OCI-M1 (cell line): ENCODE data around the gene GPSM3.

Experiments
- DNase-seq: peaks from one replicate; lab custom pipeline; 2025; lab: John Stamatoyannopoulos, UW

The GPSM3 gene

DNA sequence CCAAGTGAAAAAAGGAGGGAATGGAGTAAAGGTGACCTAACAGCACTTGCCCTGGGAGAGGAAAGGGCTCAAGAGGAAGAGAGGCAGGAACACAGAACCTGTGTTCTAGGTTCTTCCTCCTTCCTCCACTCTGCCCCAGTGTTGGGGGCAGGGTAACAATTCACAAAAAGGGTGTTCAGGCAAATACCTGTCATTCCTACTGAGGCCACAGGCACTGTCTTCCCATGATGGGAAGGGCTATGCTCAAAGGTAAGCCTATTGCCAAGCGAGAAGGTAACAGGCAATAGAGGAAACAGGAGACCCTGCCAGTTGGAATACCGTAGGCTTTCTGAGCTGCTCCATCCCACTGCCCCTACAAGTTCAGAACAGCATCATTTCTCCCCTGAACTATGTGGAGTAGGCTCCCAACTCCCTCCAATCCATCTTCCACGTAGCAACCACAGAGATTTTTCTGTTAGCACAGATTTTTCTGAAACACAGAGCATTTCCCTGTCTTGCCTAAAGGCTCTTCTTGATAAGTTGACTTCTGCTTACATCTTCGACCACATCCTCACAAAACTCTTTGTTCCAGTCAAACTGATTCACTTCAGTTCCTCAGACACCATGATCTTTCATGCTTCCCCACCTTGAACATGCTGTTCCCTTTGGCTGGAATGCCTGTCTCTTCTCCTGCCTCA, 19.3 kb downstream of the GPSM3 start:
- DNase-seq, result peak; percentile 35

- DNase-seq, result no peak
Observed at GRCh38 chr6:32171234-32171633, 21.2 kb downstream of the GPSM3 start.

DNA sequence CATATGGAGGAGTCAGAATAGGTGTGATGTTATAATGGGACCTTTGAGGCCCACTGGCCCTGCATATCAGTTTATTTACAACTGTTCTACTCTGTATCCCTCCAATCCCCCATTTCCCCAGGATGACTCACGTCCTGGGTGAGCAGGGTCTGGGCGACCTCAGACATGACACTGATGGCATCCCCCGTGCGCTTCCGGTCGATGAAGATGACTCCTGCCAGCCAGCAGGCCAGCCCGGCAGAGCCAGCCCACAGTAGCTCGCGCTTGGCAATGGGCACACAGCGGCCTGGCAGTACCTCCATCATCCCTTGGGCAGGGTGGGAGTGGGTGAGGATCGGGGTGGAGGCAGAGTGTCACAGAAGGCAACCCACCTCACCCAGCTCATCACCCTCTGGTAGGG, 22.1 kb downstream of the GPSM3 start:
- no peak for DNase-seq

- no peak for DNase-seq
Observed at GRCh38 chr6:32168807-32169591, 23.4 kb downstream of the GPSM3 start.

GRCh38 chr6:32168350-32168749, 24.1 kb downstream of the GPSM3 start:
- peak; percentile 79 for DNase-seq

DNA sequence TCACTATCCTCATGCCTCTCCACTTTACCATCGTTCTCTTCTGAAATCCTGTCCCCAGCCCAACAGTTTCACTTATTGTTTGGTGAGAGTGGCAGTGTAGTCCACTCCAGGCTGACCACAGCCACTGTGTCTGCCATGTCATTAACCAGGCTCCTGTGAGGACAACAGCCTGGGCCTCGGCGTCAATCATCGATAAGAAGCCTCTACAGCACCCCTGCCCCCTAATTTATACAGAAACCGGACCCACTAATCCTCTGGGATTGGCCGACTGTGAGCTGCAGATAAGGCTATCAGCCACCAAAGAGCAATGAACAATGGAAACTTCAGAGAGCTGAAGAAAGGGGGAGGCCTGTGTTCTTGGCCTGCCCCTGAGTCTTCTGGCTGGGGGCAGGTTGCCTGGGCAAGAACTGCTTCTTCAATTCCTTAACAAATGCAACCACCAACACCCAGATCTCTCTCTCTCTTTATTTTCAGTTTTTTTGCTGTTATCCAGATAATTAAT, 24.6 kb downstream of the GPSM3 start:
- peak; percentile 99 for DNase-seq

DNA sequence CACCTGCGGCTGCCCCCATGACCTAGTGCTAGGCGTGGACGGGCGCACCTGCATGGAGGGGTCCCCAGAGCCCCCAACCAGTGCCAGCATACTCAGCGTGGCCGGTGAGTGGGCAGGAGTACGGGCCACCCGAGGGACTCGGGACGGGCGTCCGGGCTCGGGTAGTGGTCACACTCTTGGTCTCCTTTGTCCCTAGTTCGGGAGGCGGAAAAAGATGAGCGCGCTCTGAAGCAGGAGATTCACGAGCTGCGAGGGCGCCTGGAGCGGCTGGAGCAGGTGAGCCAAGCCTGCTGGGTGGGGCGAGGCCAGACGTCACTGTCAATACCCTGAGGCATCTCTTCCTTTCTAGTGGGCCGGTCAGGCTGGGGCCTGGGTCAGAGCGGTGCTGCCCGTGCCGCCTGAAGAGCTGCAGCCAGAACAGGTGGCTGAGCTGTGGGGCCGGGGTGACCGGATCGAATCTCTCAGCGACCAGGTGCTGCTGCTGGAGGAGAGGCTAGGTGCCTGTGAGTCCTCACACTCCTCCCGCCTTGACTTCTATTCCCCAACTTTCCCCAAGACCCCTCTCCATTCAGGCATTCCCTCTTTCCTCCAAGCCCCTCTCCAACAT, 25.2 kb downstream of the GPSM3 start:
- no peak for DNase-seq

GRCh38 chr6:32166411-32167061, 25.9 kb downstream of the GPSM3 start:
- DNase-seq, result no peak

DNA sequence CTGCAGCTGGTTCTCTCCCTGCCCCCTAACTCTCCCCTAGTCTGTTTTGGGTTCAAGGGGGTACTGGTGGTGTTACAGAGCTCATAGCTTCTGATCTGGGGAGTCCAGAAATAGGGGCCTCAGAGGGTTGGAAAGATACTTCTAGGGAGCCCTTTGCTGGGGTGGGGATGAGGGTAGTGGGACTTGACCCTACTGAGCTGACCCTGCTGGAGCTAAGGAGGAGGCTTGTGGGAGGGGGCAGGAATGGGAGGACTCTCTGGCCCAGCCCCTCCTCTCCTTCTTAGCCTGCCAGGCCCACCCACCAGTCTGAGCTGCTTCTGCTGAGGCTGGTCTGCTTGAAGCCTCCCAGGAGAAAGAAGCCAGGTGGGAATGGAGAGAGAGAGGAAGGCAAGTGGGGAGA, 28.1 kb downstream of the GPSM3 start, which contains the start of gene EGFL8:
Gene EGFL8 (plus strand): TSS at position 301 of the 400 bp plus-strand sequence. CDS start 1,571 bp downstream, outside the sequence.
- no peak for DNase-seq

DNA sequence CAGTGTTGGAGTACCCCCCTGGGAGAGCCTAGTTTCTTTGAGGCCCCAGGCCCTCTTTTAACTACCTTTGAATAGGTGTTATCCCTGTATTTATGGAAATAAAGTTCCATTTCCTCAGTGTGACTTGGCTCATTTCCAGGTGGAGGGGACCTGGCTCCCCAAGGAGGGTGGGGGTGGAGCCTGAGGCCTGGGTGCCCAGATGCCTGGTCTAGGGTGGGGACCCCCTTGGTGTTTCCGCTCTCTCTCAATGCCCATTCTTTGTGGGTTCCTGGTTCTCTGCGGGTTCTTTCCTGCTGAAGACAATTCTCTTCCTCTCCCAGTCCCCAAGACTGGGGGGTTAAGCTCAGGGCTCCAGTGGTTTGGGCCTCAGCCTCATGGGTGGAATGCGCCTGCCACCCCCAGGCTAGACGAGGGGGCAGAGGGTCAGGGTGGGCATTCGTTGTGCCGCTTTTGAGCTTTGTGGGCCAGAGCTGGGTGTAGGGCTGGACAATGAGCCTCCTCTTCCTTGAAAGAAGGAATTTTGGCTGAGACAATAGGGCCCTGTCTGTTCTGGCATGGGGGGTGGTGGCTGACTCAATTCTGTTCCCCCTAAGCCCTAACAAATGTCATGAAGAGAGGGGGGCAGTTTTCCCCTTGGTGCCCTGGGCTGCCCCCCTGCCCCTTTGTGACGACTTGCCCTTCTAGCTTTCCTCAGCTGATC, 28.7 kb downstream of the GPSM3 start:
- DNase-seq, result no peak

- DNase-seq, result no peak
Observed at GRCh38 chr6:32158052-32158451, 34.4 kb downstream of the GPSM3 start.

DNA sequence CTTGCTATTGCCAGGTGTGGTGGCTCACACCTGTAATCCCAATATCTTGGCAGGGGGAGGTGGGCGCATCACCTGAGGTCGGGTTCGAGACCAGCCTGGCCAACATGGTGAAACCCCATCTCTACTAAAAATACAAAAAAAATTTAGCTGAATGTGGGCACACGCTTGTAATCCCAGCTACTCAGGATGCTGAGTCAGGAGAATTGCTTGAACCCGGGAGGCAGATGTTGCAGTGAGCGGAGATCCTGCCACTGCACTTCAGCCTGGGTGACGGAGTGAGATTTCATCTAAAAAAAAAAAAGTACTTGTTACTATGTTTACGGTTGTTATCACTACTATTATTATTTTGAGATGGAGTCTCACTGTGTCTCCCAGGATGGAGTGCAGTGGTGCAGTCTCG, 35.6 kb downstream of the GPSM3 start:
- no peak for DNase-seq

- DNase-seq, result peak; percentile 88
Observed at GRCh38 chr6:32154514-32155161, 37.8 kb downstream of the GPSM3 start.

DNA sequence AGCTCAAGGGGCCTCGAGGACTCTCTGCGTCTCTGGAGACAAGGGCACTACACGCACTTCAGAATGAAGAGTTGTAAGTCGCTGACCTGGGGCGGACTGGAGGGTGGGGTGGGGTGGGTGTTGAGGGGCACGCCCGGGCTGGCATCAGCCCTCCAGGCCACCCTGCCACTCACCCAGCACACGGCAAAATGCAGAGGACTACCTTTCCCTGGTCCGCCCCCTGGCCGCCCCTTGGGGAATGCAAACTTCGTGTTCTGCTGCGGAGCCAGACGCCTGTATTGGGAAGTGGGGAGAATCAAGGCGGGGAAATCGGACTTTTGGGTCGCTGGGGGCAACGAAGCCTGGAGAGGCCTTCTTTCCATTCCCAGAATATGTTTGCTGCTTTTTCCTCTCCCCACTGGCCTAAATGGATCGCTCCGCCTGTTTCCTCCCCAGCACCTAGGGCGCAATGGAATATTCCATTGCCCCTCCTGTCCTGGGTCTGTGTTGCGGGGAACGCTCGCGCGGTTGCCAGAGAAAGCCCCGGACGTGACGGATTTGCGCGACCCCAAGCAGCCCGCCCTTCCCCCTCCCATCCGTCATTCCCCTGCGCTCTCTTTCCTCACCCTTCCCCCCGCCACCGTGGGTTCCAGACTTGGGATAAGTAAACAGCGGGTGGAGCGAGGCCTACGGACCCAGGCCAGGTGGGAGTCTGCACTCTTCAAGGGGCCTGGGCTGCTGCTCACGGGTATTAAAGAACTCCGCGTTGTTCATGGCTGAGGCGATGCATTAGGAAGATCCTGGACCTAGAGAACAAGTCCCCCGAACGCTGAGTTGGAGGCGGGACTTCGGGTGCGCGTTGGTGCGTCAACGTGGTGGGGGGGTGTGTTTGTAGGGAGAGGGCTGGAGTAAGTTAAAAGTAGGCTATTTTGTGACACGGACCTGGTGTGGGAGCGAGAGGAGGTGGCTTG, 38.6 kb downstream of the GPSM3 start, which contains the start of gene PPT2:
Gene PPT2 (plus strand): TSS at position 578 of the 950 bp plus-strand sequence. CDS start 454 bp downstream, outside the sequence.
- DNase-seq, result peak; percentile 97

DNA sequence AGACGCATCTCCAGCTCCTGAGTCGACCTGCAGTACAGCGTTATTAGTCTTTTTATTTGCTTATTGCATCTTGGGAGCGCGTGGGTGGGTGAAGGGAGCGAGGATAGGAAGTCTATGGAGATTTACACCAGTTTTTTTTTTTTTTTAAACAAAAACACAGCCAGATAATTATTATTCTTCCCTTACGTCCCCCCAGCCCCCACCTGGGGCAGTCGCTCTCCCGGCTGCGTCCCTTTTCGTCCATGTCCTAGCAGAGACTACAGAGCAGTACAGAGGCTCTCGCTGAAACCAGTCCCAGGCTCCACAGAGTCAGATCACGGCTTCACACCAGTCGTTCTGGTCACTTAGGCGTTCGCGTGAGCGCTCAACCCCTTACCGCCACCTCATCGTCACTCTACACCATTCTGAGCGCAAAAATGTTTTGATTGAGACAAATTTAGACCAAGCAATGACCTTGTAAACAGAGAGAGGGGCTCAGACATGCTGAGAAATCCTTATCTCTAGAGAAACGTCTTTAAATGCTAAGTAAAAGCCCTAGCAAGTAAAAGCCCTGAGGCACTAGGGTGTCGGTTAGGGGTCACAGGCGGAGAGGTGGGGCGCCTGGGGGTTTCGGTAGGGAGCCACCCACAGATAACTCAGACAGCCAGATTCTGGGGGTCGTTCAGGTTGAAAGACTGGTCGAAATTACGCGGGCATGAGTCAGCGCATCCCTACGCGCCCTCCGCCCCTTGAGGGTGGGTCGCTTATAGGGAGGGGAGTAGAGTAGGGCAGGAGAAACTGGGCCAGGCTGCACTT, 39.5 kb downstream of the GPSM3 start:
- DNase-seq, result peak; percentile 84

DNA sequence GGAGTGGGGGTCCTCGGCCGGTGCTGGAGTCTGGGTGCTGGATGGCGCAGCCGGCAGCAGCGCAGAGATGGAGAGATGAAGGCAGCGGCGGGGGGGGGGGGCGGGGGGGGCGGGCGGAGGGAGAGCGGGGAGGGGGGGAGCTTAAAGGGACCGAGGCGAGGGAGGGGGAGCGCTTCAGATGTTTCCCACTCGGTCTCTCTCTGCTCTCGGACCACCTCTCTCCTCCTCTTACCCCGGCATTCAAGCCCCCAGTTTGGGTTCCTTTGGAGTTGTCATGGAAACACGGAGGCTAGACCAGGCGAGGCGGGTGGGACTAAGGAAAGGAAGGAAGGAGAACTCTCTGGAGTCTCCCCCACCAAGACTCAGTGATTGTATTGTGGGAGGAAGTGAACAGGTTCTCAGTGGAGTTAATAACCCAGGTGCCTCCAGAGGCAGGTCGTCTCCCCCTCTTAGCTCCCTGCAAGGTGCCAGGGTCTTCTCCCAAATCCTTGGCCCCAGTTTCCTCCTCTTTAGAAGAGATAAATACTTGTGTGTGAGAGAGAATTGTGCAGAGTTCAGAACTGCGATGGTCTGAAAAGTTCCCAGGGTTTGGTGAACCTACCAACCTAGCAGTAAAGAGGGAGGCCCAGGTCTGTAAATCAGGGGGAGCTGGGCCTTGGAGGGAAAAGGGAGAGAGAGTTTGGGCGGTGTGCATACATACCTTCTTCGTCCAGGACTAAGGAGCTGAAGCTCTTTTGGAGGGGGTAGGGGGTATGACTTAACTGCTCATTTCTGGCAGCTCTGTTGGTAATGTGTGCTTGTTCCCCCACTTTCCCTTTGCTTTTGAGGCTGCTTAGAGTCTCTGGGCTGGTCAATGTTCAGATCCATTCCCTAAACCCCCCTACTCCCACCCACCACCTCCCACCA, 40.3 kb downstream of the GPSM3 start, which contains the start of gene PRRT1:
Gene PRRT1 (minus strand): TSS at position 77 of the 906 bp plus-strand sequence. CDS start 112 bp downstream, outside the sequence.
- DNase-seq, result no peak

- DNase-seq, result no peak
Observed at GRCh38 chr6:32151181-32151862, 41.1 kb downstream of the GPSM3 start.
